GM19240 (cell line): Measurements from ENCODE around the gene DDX21.
"Not testable (repeated sequence)": the region's sequence is repeated elsewhere in the genome, so short reads cannot be mapped to it uniquely, and the experiment has no call there.

ENCODE experiments used
- DNase-seq: peaks from one replicate; pipeline ENCODE4 v3.0.0; 2011; ENCODE audit warnings: low spot score; ENCODE audit not compliant: insufficient read length

DDX21 gene

DNA sequence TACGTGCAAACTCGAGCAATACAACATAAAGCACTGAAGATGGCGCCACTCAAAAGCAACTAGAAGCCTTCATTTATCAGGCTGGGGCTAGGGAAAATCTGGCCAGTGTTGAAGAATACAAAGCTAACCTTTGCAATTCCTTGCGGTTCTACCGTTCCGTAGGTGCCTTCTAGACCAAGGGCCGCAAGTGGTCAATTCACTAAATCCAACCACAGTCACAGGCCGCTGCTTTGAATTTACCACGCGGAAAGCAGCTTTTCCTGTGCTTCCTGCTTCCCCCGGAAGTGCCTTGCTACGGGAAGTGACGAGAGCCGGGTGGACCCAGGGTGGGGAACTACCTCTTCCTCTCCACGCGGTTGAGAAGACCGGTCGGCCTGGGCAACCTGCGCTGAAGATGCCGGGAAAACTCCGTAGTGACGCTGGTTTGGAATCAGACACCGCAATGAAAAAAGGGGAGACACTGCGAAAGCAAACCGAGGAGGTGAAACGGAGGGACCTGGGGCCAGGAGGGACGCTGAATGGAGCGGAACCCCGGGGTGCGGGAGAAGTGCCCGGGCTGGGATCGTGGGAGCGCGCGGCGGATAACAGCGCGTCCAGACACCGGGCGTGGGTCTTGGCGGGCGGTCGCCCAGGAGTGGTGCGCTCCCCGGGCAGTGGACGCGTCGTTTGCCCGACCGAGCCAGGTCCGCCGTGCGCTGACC lies at the start of gene DDX21:
DDX21 (plus strand) TSS at position 339 of the 701 bp plus-strand sequence; CDS start at position 395, 56 bp downstream.
- DNase-seq, result peak; percentile 85

DNA sequence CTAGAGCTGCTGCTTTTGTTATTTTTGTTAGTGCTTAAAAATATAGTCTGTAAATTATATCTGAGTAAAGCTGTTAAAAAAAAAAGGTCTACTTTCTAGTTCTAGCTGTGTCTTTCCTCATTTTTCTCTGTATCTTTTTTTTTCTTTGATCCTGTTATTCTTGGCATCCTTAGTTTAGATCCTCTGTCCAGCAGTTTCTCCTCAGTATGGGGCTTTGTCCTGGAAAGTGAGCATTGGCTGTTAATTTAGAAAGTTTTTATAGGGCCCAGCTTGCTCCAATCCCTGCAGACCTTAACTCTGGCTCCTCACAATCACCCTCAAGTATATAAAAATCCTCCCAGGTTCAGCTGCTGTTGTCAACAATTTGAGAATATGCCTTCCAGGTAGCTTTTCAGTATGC lies 31.4 kb upstream of the DDX21 start:
- no peak for DNase-seq

DNA sequence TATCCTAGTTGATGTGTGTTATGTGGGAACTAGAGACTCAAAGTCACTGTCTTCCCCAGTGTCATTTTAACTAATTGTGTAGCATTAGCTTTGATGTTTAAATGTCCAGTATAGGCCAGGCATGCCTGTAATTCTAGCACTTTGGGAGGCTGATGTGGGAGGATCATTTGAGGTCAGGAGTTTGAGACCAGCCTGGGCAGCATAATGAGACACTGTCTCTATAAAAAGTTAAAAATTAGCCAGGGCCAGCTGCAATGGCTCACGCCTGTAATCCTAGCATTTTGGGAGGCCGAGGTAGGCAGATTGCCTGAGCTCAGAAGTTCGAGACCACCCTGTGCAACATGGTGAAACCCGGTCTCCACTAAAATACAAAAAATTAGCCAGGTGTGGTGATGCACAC lies 30.5 kb upstream of the DDX21 start:
- DNase-seq, result no peak

DNA sequence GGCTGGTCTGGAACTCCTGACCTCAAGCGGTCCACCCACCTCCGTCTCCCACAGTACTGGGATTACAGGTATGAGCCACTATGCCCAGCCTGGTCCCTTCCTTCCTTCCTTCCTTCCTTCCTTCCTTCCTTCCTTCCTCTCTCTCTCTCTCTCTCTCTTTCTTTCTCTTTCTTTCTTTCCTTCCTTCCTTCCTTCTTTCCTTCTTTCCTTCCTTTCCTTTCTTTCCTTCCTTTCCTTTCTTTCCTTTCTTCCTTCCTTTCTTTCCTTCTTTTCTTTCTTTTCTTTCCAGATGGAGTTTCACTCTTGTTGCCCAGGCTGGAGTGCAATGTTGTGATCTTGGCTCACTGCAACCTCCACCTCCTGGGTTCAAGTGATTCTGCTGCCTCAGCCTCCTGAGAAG lies 26.8 kb upstream of the DDX21 start:
- not testable (repeated sequence) for DNase-seq

DNA sequence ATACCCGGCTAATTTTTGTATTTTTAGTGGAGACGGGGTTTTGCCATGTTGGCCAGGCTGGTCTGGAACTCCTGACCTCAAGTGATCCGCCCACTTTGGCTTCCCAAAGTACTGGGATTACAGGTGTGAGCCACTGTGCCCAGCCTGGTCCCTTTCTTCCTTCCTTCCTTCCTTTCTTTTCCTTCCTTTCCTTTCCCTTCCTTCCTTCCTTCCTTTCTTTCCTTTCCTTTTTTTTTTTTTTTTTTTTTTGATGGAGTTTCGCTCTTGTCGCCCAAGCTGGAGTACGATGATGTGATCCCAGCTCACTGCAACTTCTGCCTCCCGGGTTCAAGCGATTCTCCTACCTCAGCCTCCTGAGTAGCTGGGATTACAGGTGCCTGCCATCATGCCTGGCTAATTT lies 26.1 kb upstream of the DDX21 start:
- DNase-seq, result not testable (repeated sequence)

DNA sequence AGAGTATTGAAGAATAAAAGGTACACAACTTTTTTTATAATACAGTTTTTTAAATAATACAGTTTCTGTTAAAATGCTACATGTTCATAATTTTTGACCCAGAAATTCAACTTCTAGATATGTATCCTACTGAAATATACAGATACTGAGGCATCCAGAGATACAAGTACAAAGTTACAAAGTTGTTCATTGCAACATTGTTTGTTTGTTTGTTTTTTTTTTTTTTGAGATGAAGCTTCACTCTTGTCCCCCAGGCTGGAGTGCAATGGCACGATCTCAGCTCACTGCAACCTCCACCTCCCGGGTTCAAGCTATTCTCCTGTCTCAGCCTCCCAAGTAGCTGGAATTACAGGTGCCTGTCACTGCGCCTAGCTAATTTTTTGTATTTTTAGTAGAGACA lies 23.1 kb upstream of the DDX21 start:
- not testable (repeated sequence) for DNase-seq

DNA sequence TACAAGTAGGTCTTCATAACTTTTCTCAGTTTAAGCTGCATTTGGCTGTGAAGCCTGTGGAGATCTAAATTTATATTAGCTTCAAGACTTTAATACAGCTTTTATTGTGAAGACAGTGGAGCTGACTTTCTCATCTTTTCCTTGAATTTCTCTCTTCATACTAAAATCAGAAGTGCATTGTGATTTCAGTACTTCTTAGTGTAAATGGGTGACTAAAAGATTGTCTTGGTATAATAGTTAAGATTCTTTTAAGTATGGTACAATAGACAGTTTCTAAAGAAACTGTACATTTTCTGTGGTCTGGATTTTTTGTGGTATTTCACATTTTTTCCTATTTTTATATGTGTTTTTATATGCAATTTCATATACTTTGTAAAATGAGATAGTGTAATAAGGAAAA lies 21.0 kb upstream of the DDX21 start:
- DNase-seq, result no peak

DNA sequence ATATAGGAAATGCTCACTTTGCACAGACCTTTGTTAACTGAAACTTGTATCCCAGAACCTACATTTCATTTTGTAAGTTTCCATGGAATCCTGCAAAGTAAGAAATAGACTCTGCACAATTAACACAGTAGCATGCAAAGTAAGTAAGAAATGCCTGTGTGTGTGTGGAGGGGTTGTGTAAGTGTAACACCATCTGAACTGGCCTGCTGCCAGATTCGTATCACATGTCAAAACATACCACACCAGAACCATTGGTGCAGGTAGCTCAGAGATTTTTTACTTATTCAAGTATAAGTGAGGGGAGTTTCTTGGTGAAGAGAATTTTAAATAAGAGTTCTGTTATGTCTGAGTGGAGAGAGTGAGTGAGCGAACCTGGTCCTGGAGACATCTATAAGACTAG lies 17.9 kb upstream of the DDX21 start:
- no peak for DNase-seq

DNA sequence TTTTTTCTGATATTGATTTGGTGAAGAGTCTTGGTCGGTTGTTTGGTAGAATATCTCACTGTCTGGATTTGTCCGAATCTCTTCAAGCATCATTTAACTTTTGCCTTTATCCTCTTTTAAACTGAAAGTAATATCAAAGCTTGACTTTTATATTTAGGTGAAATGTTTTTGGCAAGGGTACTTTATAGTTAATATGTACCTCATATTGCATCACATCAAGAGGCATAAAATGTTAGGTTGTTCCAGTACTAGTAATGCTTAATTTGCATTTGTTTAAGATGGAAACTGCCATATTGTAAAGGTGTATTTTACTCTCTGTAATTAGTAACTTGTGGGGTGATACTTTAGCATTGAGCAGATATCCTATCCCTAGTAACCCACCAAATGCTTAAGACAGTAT lies 17.1 kb upstream of the DDX21 start:
- DNase-seq, result no peak

DNA sequence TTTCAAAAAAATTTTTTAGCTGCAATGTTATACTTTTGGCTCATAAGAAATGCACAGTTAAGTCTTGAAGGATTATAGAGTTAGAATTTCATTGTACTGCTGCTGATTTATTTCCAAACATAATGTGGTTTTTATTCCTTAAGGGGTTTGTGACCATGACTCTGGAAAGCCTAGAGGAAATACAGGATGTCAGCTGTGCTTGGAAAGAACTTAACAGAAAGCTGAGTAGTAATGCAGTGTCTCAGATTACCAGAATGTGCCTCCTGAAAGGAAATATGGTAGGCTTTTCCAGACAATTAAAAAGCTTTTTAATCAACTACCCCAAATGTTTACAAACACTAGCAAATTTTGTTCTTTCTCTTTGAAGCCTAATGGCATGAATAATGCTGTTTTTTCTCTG lies 15.1 kb upstream of the DDX21 start:
- DNase-seq, result not testable (repeated sequence)

DNA sequence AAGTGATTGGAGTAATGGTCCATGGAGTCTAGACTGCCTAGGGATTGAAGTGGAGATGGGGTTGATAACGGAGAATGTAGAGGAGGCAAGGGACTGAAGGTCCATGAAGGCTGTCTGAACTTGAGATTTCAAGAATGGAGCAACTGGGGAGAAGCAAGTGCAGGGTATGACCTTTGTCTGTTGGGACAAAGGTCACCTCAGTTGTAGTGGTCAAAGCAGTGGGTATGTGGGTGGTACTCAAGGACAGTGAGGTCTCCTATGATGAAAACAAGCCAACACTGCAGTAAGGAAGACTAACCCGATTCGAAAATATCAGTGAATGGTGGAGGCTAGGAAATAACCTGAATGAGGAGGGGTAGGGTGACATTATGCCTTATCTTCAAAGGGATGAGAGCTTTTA lies 5.4 kb upstream of the DDX21 start:
- no peak for DNase-seq

DNA sequence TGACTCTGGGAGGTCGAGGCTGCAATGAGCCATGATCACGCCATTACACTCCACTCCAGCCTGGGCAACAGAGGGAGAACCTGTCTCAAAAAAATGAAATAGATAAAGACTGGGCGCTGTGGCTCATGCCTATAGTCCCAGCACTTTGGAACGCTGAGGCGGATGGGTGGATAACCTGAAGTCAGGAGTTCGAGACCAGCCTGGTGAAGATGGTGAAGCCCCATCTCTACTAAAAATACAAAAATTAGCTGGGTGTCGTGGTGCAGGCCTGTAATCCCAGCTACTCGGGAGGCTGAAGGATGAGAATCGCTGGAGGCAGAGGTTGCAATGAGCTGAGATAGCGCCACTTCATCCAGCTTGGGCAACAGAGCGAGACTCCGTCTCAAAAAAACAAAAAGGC lies 1.1 kb upstream of the DDX21 start:
- DNase-seq, result no peak

DNA sequence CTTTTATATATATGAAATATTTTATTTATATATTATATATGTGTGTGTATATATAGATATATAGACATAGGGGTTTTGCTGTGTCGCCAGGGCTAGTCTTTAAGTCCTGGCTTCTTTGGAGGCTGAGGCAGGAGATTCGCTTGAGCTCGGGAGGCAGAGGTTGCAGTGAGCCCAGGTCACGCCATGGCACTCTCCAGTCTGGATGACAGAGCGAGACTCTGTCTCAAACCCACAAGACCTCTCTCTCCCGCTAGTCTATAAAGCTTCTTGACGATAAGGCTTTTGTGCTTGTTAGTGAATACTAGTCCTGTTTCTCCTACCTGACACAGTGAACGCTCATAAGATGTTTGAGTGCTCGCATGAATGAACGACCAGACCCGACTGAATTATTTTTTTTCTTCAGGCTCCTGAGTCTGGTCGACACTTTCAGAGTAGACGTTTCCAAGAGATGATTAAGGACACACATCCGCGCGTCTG lies 577 bp upstream of the DDX21 start:
- DNase-seq, result no peak

DNA sequence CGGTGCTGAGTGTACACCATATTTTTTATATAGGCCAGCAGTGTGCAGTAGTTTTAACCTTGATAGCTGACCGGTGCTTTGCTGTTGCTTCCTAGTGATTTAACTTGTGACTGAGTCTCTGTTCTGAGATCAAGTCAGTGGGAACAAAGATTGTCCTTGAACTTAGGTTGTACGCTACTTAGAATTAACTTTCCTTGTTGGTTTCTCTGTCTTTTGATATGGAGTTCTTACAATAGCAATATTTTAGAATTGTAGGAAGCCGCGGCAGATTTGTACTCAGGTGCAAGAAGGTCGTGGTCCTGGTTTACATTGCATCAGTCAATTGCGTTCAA lies 1.3 kb downstream of the DDX21 start:
- DNase-seq, result no peak

DNA sequence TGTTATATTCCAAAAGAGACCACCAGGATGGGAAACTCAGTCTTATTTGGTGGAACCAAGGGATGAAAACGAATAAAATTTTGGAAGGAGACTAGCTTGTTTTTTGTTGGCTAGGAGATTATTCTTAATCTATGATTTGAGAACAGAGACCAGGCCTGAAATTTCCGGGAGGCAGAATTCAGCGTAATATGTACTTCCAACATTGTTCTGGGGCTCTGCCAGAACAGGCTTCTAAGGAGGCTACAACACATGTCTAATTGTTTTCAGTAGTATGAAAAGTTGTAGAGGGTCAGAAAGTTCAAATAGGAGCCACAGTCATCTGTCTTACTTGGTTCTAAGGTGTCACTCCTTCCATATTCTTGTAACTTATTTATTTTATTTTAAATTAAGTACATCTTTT lies 1.7 kb downstream of the DDX21 start:
- DNase-seq, result no peak

DNA sequence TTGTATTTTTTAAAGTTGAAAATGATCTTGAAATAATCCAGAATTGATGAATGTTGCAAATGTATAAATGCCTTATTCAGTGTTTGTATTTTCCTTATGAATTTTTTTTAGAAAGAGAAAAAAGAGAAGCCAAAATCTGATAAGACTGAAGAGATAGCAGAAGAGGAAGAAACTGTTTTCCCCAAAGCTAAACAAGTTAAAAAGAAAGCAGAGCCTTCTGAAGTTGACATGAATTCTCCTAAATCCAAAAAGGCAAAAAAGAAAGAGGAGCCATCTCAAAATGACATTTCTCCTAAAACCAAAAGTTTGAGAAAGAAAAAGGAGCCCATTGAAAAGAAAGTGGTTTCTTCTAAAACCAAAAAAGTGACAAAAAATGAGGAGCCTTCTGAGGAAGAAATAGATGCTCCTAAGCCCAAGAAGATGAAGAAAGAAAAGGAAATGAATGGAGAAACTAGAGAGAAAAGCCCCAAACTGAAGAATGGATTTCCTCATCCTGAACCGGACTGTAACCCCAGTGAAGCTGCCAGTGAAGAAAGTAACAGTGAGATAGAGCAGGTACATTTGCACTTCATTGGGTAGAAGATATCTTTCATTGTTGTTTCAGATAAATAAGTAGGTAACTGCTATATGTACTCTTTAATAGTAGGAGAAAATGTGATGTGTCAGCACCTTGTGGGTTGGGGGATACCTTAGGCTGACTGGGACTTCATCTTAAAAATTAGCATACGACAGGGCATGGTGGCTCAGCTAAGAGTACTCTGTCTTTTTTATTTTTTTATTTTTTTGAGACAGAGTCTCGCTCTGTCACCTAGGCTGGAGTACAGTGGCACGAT lies 3.9 kb downstream of the DDX21 start:
- DNase-seq, result no peak

DNA sequence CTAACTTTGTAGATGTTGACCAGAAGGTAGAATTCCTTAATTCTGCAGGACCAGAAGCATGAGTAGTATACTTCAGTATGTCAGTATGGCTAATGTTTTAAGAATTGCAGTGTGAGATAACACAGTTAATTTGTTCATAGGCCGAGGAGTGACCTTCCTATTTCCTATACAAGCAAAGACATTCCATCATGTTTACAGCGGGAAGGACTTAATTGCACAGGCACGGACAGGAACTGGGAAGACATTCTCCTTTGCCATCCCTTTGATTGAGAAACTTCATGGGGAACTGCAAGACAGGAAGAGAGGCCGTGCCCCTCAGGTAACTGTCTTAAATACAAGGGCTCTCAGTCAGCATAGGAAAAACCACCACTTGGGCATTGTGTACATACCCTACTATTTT lies 7.2 kb downstream of the DDX21 start:
- DNase-seq, result no peak

DNA sequence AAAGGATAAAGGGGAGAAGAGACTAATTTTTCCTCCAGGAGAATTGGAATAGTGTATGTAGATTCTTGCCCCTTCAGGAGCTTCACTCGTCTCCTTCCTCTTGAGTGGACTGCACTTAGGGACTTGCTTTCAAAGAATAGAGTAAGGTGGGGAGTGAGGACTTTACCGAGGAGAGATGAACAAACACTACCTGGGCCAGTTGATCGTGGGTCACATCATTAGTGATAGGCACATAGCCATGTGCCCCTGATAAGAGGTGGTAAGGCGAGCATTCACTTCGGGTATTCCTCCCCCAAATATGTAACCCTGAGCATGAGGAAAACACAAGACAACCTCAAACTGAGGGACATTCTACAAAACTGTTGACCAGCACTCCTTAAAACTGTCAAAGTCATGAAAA lies 18.0 kb downstream of the DDX21 start:
- DNase-seq, result no peak

DNA sequence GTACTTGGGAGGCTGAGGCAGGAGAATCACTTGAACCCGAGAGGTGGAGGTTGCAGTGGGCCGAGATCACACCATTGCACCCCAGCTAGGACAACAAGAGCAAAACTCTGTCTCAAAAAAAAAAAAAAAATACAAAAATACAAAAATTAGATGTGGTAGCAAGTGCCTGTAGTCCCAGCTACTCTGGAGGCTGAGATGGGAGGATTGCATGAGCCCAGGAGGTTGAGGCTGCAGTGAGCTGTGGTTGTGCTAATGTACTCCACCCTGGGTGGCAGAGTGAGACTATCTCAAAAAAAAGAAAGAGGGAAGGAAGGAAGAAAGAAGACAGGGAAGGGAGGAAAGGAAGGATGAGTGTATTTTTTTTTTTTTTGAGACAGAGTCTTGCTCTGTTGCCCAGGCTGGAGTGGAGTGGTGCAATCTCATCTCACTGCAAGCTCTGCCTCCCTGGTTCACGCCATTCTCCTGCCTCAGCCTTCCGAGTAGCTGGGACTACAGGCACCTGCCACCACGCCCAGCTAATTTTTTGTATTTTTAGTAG lies 20.0 kb downstream of the DDX21 start:
- not testable (repeated sequence) for DNase-seq

DNA sequence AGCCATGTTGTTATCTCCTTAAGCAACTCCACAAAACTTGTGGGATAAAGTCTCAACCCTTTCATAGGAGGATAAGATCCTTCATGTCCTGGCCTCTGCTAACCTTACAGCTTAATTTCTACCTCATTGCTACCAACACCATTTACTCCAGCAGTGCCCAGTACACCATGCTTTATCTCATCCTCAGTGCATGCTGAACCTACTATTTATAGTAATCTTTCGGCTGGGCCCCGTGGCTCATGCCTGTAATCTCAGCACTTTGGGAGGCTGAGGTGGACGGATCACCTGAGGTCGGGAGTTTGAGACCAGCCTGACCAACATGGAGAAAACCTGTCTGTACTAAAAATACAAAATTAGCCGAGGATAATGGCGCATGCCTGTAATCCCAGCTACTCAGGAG lies 23.8 kb downstream of the DDX21 start:
- DNase-seq, result not testable (repeated sequence)

DNA sequence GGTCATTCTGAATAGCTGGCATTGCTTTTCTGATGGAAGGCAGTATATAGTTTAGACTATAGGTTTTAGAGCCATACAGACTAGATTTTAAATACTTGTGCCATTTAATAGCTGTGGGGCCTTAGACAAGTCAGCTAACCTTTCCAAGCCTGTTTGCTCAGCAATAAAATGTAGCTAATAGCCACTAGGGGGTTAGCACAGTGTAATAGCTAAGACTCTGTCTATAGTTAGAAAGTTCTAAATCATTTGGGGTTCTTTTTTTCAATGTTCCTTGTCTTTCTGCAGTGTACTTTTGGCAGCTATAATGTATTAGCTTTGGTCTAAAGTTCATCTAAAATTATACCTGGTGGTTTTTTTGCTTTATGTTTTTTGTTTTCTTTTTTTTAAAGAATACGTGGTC lies 25.1 kb downstream of the DDX21 start:
- no peak for DNase-seq

DNA sequence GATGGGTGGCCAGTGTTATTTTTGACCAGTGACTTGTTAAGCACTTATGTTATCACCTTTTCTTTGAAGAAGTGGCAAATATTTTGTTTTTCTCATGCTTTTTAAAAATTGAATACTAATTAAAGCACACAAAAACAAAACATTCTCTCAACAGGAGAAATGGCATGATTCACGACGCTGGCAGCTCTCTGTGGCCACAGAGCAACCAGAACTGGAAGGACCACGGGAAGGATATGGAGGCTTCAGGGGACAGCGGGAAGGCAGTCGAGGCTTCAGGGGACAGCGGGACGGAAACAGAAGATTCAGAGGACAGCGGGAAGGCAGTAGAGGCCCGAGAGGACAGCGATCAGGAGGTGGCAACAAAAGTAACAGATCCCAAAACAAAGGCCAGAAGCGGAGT lies 26.4 kb downstream of the DDX21 start:
- DNase-seq, result no peak

DNA sequence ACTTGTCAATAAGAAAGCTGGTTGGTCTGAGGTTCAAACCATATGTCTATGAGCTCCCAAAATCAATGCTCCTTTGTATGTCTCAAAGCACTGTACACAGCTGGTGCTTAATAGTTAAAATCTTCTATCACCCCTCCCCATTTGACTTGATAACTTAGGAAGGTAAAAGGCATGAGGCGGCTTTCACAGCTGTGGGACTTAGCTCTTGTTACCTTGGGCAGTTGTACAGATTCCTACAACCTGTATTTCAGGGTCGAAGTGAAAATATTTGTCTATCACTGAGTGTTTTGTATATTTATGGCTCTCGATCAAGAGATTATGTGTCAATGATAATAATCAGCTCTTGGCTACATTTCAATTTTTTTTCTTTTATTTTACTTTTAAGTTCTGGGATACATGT lies 31.6 kb downstream of the DDX21 start:
- no peak for DNase-seq
